Measurements from ENCODE around the gene PLXNA2. TPM values are rescaled to one million over a fixed set of nuclear protein-coding genes. Genes with fewer than 3 reads are reported as not detected.

PLXNA2 gene
- total RNA-seq, 2 experiments from 2014 or later, result 0.04 TPM; not detected in 1

- intact Hi-C loops (cut with DNase I, micrococcal nuclease), result no loop called here
- ATAC-seq (no peak), DNase-seq (no peak)
- Mint-ChIP-seq H3K4me1 (no peaks in the 10 kb centered on the region), H3K9me3 (ENCODE audit: low read depth) (no peaks in the 10 kb centered on the region), H3K27me3 (no peaks in the 10 kb centered on the region), H3K36me3 (ENCODE audit: low read depth) (no peaks in the 10 kb centered on the region), H3K4me3 (no peak overlapping the region), H3K27ac (no peak overlapping the region)
- CTCF ChIA-PET, result interaction anchor here (0.6 to 0.9 kb wide), 3 partner anchors 19 to 328 kb away, joined by 3 to 4 read pairs (median 3); no protein-coding TSS in a partner anchor
- POLR2A ChIA-PET, result no interaction called here
These were observed 131.2 kb downstream of the PLXNA2 start for GRCh38 chr1:208113011-208113410.

DNA sequence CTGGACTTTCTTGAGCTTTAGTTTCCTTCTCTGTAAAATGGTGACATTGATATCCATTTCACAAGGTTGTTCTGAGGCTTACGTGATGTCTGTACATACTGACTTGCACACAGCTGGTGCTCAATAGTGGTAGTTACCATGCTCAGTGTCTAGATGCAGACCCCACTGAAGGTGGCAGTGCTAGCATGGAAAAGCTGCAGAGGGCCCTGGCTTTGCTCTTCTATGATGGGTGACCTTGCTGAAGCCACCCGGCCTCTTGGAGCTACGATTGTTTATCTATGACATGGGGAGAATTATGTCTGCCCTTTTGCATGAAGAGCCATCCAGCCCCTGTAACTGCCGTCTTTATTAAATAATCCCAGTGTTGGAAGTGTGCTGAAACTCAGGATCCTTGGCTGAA is 131.8 kb downstream of the PLXNA2 start:
- intact Hi-C loops (cut with DNase I, micrococcal nuclease), result no loop called here
- POLR2A ChIA-PET, result no interaction called here
- DNase-seq (no peak), ATAC-seq (no peak)
- H3K4me1 Mint-ChIP-seq, result no peaks in the 10 kb centered on the region
- H3K27me3 Mint-ChIP-seq, result no peaks in the 10 kb centered on the region
- H3K36me3 Mint-ChIP-seq (ENCODE audit: low read depth), result no peaks in the 10 kb centered on the region
- CTCF ChIA-PET, result interaction anchor here (0.7 to 0.9 kb wide), 2 partner anchors 34 to 132 kb away, joined by 3 read pairs; no protein-coding TSS in a partner anchor
- H3K9me3 Mint-ChIP-seq (ENCODE audit: low read depth), result no peaks in the 10 kb centered on the region
- H3K27ac Mint-ChIP-seq, result no peak overlapping the region
- no peak overlapping the region for H3K4me3 Mint-ChIP-seq

- no peak overlapping the region for H3K27ac Mint-ChIP-seq
- no peaks in the 10 kb centered on the region for H3K4me1 Mint-ChIP-seq
- H3K9me3 Mint-ChIP-seq (ENCODE audit: low read depth), result no peaks in the 10 kb centered on the region
- CTCF ChIA-PET, result interaction anchor here (0.9 kb wide), 2 partner anchors 35 to 90 kb away, joined by 3 read pairs; no protein-coding TSS in a partner anchor
- POLR2A ChIA-PET, result no interaction called here
- no peaks in the 10 kb centered on the region for H3K36me3 Mint-ChIP-seq (ENCODE audit: low read depth)
- no peaks in the 10 kb centered on the region for H3K27me3 Mint-ChIP-seq
- no peak overlapping the region for H3K4me3 Mint-ChIP-seq
- DNase-seq (no peak), ATAC-seq (no peak)
- intact Hi-C loops (cut with DNase I, micrococcal nuclease), result no loop called here
These were observed 132.5 kb downstream of the PLXNA2 start for GRCh38 chr1:208111646-208112190.

- CTCF ChIA-PET, result interaction anchor here (0.7 to 1.0 kb wide), 3 partner anchors 10 to 134 kb away, joined by 3 to 4 read pairs (median 3); no protein-coding TSS in a partner anchor
- DNase-seq (no peak), ATAC-seq (no peak)
- Mint-ChIP-seq H3K4me3 (no peak overlapping the region), H3K27ac (no peak overlapping the region), H3K9me3 (ENCODE audit: low read depth) (no peaks in the 10 kb centered on the region), H3K36me3 (ENCODE audit: low read depth) (no peaks in the 10 kb centered on the region), H3K27me3 (no peaks in the 10 kb centered on the region), H3K4me1 (no peaks in the 10 kb centered on the region)
- POLR2A ChIA-PET, result no interaction called here
- intact Hi-C loops (cut with DNase I, micrococcal nuclease), result no loop called here
These were observed 133.9 kb downstream of the PLXNA2 start for GRCh38 chr1:208110296-208110695.

DNA sequence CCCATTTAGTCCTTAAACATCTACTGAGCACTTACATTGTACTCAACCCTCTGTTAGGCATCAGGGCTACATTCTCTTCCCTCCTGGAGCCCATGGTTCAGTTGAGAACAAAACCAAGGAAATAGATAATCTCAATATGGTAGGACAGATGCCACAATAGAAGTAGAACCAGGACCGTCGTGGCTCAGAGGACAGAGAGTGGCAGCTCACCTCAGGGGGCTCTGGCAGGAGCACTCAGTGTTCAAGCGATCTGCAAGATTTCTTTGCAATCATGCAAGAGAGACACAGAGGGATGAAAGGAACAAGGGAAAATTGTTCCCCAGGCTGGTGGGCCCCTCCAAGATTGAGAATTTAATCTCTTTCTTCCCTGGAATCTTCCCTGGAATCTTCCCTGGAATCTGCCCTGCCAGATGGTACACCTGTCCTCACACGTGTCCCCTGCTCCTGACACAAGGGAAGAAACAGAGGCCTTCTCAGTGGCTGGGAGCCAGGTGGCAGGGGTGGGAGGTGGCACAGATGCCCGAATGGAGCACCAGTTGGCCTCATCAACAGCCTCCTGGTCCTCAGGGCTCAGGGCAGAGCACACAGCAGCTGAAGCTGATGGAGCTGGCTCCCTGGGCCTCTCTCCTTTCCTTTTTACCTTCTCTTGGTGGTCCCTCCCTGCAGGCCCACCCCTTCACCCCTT is 135.4 kb downstream of the PLXNA2 start:
- intact Hi-C loops (cut with DNase I, micrococcal nuclease), result no loop called here
- Mint-ChIP-seq H3K27ac (no peak overlapping the region), H3K4me3 (no peak overlapping the region), H3K9me3 (ENCODE audit: low read depth) (no peaks in the 10 kb centered on the region), H3K4me1 (no peaks in the 10 kb centered on the region), H3K36me3 (ENCODE audit: low read depth) (no peaks in the 10 kb centered on the region), H3K27me3 (no peaks in the 10 kb centered on the region)
- ChIA-PET CTCF (interaction anchor here (0.6 kb wide), 1 partner anchor 93 kb away, joined by 3 read pairs; no protein-coding TSS in a partner anchor), POLR2A (no interaction called here)
- DNase-seq (no peak), ATAC-seq (no peak)

DNA sequence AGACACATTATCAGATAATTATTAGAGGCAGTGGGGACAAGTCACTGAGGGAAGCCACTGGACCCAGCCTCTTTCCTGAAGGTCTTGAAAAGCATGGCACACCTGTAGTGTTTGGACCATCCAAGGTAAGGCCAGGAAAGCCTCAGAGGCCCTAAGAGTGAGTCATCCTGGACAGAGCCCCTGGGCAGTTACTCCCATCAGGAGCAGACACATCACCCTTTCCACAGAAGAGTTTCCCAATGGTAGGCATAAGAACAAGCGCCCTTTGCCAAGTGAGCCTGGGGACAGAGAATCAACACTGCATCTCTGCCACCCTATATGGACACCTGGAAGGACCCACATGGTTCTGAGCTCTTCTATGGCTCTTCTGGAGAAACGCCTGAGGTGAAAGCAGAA is 136.0 kb downstream of the PLXNA2 start:
- Mint-ChIP-seq H3K27me3 (no peaks in the 10 kb centered on the region), H3K9me3 (ENCODE audit: low read depth) (no peaks in the 10 kb centered on the region), H3K4me1 (no peaks in the 10 kb centered on the region), H3K27ac (no peak overlapping the region), H3K4me3 (no peak overlapping the region), H3K36me3 (ENCODE audit: low read depth) (no peaks in the 10 kb centered on the region)
- no peak for DNase-seq
- ATAC-seq, result no peak
- intact Hi-C loops (cut with DNase I, micrococcal nuclease), result no loop called here
- POLR2A ChIA-PET, result no interaction called here
- CTCF ChIA-PET, result interaction anchor here (0.6 kb wide), 1 partner anchor 93 kb away, joined by 3 read pairs; no protein-coding TSS in a partner anchor

DNA sequence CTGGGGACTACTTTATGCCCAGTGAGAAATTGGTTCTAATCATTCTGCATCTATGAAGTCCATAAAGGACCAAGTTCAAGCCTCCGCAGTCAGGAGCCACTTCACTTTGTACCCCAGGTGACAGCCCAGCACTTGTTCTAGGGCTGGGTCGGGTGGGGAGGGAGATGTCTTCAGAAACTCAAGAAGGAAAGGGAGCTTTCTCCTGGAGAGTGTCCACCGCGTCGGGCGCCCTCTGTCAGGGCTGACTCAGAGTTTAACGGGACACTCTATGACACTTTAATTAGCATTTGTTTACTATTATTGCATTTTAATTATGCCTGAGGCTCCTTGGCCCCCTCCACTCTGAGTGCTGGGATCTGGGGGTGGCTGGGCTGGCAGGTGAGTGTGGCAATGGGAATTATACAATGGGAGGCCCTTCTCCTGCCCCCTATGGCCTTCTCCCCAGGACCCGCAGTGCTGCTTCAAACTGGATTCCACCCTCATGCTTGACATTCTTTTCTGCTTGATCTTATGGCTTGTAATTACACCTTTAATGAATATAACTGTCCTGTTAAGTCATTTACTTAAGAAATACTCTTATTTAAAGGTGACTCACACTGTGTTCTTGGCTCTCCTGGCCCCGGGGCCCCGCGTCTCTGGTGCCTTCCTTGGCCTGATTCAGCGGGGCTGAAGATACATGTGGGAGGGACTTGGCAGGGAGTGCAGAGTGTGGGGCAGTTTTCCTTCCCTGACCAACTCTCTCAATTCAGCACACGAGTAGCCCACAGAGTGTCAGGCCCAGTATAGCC is 136.6 kb downstream of the PLXNA2 start:
- CTCF ChIA-PET, result interaction anchor here (0.6 kb wide), 1 partner anchor 92 kb away, joined by 3 read pairs; no protein-coding TSS in a partner anchor
- ATAC-seq, result no peak

DNA sequence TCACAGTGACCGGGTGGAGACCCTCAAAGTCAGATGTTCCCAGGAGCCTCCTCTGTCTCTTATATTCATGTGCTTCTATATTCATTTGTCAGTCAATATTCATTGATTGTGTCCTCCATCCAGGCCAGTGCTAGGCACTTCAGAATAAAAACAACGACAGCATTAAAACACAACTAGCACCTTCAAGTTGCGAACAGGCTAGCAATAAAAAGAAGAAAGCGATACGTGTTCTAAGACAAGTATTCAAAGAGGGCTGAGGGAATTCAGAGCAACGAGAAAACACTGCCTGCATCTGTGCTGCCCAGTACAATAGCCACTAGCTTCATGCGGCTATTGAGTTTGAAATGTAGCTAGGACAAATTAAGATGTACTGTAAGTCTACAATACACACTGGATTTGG is 138.0 kb downstream of the PLXNA2 start:
- ChIA-PET CTCF (no interaction called here), POLR2A (no interaction called here)
- intact Hi-C loops (cut with DNase I, micrococcal nuclease), result no loop called here
- Mint-ChIP-seq H3K36me3 (ENCODE audit: low read depth) (no peaks in the 10 kb centered on the region), H3K9me3 (ENCODE audit: low read depth) (no peaks in the 10 kb centered on the region), H3K4me3 (no peak overlapping the region), H3K27me3 (no peaks in the 10 kb centered on the region), H3K4me1 (no peaks in the 10 kb centered on the region), H3K27ac (no peak overlapping the region)
- DNase-seq, result no peak
- no peak for ATAC-seq

More for the DNA sequence above, 136.6 kb downstream of the PLXNA2 start:
- Mint-ChIP-seq H3K4me1 (no peaks in the 10 kb centered on the region), H3K4me3 (no peak overlapping the region), H3K27me3 (no peaks in the 10 kb centered on the region), H3K36me3 (ENCODE audit: low read depth) (no peaks in the 10 kb centered on the region), H3K9me3 (ENCODE audit: low read depth) (no peaks in the 10 kb centered on the region), H3K27ac (no peak overlapping the region)
- DNase-seq, result no peak
- POLR2A ChIA-PET, result no interaction called here
- intact Hi-C loops (cut with DNase I, micrococcal nuclease), result no loop called here

- Mint-ChIP-seq H3K27me3 (peaks cover under 1% of the 10 kb centered on the region), H3K4me3 (no peak overlapping the region), H3K36me3 (ENCODE audit: low read depth) (no peaks in the 10 kb centered on the region), H3K4me1 (no peaks in the 10 kb centered on the region), H3K27ac (no peak overlapping the region), H3K9me3 (ENCODE audit: low read depth) (no peaks in the 10 kb centered on the region)
- POLR2A ChIA-PET, result no interaction called here
- DNase-seq (no peak), ATAC-seq (no peak)
- CTCF ChIA-PET, result no interaction called here
- intact Hi-C loops (cut with DNase I, micrococcal nuclease), result no loop called here
These were observed 138.4 kb downstream of the PLXNA2 start for GRCh38 chr1:208105756-208106155.

- Mint-ChIP-seq H3K4me3 (no peak overlapping the region), H3K36me3 (ENCODE audit: low read depth) (no peaks in the 10 kb centered on the region), H3K27ac (no peak overlapping the region), H3K27me3 (peaks cover 2% of the 10 kb centered on the region), H3K9me3 (ENCODE audit: low read depth) (no peaks in the 10 kb centered on the region), H3K4me1 (no peaks in the 10 kb centered on the region)
- intact Hi-C loops (cut with DNase I, micrococcal nuclease), result no loop called here
- ChIA-PET CTCF (interaction anchor here (0.6 to 2.5 kb wide), 2 partner anchors 11 to 19 kb away, joined by 3 to 9 read pairs; no protein-coding TSS in a partner anchor), POLR2A (no interaction called here)
- no peak for DNase-seq
- no peak for ATAC-seq
These were observed 140.3 kb downstream of the PLXNA2 start for GRCh38 chr1:208103597-208104513.
